GM18907 (cell line): ENCODE measurements around the gene SOX6.
"Not testable (repeated sequence)": the region's sequence is repeated elsewhere in the genome, so short reads cannot be mapped to it uniquely, and the experiment has no call there.

Experiments
- ATAC-seq: cut with Tn5 transposase; IDR thresholded peaks from one replicate; pipeline ENCODE4 v1.9.1; 2021; ENCODE audit warnings: mild to moderate bottlenecking, moderate library complexity; ENCODE audit not compliant: unreplicated experiment

Gene SOX6

DNA sequence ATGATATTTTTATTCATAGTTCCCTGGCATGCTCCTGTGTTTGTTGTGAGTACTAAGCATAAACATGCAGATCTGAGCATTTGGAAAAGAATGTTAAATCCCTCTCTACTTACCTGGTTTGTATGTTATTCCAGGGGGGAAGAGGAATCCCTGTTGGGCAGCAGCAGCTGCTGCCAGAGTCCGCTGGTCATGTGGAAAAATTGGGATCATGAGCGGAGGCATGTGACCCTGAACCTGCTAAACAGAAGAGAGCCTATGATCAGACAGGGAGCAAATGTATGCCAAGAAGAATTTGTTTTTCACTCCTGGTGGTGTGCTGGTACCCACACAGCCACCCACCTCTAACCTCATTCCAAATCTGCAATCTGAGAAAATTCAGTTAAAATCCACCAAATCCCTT is 244.7 kb downstream of the SOX6 start:
- no peak for ATAC-seq

GRCh38 chr11:16110886-16111285 is 245.5 kb downstream of the SOX6 start:
- ATAC-seq = no peak

DNA sequence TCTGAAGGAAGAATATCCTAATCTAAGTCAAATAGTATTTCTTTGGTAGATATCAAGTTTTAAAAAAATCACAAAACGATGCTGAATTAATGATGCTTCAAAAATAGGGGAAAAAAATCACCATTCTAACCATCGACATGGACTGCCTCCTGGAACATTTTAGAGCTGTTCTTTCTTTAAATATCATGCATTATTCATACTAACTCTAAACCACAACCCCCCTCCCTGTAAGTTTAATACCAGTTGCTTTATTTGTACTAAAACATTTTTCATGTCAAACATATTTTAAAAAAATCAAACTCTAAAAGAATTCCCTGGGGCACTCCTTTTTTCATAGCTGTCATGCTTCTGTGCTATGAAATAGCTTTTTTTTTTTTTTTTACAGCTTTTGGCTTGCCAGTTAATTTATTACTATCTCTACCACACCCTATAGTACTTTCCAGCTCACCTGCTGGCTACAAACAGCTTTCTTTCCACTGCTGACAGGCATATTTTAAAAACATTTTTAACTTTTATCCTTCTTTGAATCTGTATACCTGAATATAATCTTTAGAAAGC is 256.9 kb downstream of the SOX6 start:
- ATAC-seq = no peak

- no peak for ATAC-seq
Measured at GRCh38 chr11:16098526-16099205, 257.7 kb downstream of the SOX6 start.

GRCh38 chr11:16097543-16097942 is 258.8 kb downstream of the SOX6 start:
- no peak for ATAC-seq

DNA sequence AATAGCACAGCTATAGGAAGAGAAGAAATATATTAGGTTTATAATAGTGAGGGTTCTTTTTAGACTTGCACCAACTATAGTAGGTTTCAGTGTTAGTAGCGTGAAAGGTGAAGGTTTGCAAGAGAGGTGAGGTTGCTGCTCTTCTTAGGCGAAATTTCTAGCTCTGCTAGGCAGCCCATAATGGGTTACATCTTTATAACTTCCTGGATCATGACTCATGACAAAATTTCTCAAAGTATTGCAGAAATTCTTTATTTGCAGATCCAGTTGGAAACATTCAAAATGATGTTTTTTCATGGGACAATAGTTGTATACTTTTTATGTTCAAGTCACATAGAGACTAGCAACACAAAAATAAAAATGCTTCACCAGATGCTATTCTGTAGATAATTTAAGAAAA is 260.0 kb downstream of the SOX6 start:
- ATAC-seq = no peak

DNA sequence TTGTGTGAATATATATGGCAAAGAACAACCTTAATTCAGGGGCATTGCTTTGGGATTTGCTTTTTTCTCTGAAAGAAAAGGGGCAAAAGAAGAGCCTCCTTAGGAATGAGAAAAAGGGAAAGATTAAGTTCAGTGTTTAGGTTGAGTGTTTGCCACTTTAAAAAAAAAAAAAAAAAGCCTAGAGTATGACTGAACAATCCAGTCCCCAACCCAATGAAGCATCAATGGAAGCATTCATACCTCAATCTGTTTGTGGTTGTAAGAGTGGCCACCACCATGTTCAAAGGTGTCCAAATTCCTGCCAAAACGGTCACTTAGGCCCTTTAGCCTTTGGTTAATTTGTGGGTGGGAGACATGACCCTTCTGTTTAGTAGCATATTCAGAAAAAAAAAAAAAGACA is 260.6 kb downstream of the SOX6 start:
- no peak for ATAC-seq

DNA sequence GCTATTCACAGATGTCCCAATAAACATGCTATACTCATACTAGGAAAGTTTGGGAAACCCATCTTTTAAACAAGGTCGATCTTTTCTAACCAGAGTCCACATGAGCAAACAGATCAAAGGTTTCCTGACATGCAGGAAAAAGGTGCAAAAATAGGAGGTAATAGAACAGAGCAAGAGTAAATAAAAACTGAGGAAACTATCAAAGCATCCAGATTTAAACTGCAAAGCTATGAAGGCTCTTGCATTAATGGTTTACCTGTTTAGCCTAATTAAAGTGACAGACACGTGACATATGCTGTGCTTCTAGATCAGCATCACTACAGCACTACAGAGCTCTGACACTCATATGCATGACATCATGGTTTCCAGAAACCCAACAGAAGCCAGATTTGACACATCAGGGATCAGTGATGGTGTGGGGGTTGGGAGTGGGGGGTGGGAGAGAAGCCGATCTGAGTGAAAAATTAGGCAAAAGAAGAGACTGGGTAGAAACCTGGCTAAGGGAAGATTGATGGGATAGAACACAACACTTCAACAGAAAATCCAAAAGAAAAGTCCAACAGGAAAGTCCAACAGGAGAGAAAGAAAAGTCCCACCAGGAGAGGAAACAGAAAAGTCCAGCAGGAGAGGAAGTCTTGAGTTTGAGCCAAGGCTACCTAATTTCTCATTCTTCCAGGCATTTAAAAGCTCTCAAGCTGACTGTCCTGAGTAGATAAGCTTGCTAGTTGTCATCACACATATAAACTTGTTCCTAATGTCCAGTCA is 262.3 kb downstream of the SOX6 start:
- no peak for ATAC-seq

DNA sequence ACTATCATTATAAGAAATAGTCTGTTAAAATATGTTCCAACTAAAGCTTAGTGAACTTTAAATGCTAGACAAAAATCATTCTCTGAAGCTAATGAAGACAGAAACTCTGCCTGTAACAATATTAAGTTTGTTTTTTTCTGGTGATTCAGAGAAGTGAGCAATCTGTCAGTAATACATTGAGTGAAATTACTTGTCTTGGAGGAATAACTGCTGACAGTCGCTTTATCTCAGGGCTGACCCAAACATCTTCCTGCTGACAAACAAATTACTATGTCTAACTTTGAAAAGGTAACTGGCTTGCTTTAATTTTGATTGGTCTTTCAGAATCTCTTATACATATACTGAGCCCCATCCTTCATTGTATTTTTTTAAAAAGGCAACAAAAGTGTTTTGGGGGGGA is 264.5 kb downstream of the SOX6 start:
- no peak for ATAC-seq

DNA sequence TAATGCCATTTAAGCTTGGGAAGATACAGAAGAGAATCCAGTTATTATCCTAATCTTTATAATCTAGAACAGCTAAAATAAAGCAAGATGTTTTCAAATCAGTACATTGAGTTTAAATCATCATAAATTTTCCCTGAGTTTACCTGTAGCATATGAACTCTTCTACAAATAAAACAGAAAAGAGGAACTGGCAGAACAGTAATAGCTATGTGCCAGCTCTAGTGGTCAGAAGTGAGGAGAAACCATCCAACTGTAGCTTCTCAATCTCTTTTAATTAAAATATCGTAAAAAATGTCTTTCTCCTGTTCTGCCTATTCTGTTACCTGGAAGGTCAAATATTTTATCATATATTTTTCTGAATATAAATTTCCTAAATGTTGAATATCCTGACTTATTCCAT is 266.9 kb downstream of the SOX6 start:
- ATAC-seq = no peak

DNA sequence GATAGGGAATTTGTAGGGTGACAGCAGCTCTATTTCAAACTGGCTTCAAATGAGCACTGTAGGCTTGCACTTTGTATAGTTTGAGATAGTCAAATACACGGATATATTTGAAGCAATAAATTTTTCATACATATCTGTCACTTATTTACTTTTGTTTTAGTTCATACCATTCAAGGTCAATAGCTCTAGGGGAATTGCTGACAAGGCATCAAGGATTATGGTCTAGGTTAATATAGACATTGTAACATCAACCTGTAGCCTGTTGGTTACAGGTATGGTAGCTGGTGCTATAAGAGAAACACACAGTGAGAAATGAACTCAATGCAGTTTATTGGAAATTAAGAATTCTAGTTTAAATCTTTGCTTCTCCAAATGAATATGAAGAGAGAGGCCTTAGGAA is 267.6 kb downstream of the SOX6 start:
- ATAC-seq = no peak

DNA sequence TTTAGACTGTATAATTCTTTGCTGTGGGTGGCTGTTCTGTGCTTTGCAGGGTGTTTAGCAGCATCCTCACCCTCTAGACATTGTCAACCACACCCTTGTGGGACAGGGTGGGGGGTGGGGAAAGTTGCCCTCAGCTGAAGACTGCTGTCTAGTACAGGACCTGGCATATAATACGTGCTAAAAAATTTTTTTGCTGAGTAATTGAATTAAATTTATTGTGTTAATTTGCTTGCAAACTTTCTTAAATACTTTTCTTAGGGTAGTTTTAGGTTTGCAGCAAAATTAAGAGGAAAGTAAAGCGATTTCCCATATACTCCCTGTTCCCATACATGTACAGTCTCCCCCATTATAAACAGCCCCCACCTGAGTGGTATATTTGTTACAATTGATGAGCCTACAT is 268.5 kb downstream of the SOX6 start:
- ATAC-seq = no peak

- no peak for ATAC-seq
Measured at GRCh38 chr11:16086229-16086819, 270.0 kb downstream of the SOX6 start.

- ATAC-seq = no peak
Measured at GRCh38 chr11:16082095-16083055, 274.0 kb downstream of the SOX6 start.

- ATAC-seq = no peak
Measured at GRCh38 chr11:16081382-16082094, 274.8 kb downstream of the SOX6 start.

- ATAC-seq = no peak
Measured at GRCh38 chr11:16080688-16081381, 275.5 kb downstream of the SOX6 start.

- no peak for ATAC-seq
Measured at GRCh38 chr11:16078936-16079335, 277.4 kb downstream of the SOX6 start.

DNA sequence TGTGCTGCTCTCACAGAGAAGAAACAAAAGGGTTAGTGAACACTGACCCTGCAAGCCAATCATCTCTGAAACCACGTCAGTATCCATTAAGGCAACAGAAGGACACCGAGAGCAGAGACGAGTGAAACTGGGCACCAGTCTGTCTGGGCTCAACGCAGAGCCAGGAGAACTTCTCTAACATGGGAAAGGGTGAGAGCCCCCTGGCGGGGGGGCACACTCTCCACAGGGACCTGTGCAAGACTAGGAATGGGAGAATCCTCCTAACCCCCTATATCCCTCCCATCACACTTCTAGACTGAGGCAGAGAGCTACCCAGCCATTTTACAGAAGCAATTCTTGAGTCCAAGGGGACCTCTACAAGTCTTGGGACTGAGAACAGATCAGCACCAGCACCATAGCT is 285.8 kb downstream of the SOX6 start:
- no peak for ATAC-seq

DNA sequence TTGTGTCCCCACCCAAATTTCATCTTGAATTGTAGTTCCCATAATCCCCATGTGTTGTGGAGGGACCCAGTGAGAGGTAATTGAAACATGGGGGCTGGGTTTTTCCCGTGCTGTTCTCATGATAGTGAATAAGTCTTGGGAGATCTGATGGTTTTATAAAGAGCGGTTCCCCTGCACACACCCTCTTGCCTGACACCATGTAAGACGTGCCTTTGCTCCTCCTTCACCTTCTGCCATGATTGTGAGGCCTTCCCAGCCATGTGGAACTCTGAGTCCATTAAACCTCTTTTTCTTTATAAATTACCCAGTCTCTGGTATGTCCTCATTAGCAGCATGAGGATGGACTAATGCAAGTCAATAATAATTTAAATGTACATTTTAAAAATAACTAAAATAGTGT is 289.1 kb downstream of the SOX6 start:
- ATAC-seq = not testable (repeated sequence)

DNA sequence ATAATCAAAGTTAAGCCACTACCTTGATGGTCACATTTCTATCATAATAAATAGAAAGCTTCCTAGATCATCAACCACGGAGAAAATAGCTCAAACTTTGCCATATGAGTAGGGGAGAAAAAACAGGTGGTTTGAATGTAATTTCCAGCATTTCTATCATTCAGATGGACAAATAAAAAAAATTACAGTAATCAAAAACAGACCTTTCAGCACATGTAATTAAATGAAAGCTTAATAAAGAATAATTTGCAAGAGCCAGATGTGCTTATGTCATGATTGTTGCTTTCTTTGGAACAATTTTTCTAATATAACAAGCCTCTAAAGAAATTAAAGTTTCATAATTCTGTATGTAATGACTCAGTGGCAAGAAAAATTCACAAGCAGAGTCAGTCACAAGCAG is 297.0 kb downstream of the SOX6 start:
- no peak for ATAC-seq
